HG03159 (cell line): ENCODE results near the gene KIRREL3.

Experiments
- ATAC-seq: cut with Tn5 transposase; IDR thresholded peaks from one replicate; pipeline ENCODE4 v1.9.1; 2021; ENCODE audit warnings: mild to moderate bottlenecking, moderate library complexity; ENCODE audit not compliant: unreplicated experiment

KIRREL3 gene

GRCh38 chr11:126800009-126800408, 200.6 kb downstream of the KIRREL3 start:
- ATAC-seq = no peak

GRCh38 chr11:126797457-126798169, 203.0 kb downstream of the KIRREL3 start:
- no peak for ATAC-seq

GRCh38 chr11:126793596-126793995, 207.0 kb downstream of the KIRREL3 start:
- no peak for ATAC-seq

- ATAC-seq = no peak
Measured at GRCh38 chr11:126791991-126792390, 208.6 kb downstream of the KIRREL3 start.

GRCh38 chr11:126791446-126791845, 209.1 kb downstream of the KIRREL3 start:
- no peak for ATAC-seq

- ATAC-seq = no peak
Measured at GRCh38 chr11:126790550-126791081, 210.0 kb downstream of the KIRREL3 start.

- ATAC-seq = no peak
Measured at GRCh38 chr11:126782810-126783209, 217.8 kb downstream of the KIRREL3 start.

GRCh38 chr11:126781942-126782341, 218.6 kb downstream of the KIRREL3 start:
- no peak for ATAC-seq

- no peak for ATAC-seq
Measured at GRCh38 chr11:126776119-126776518, 224.5 kb downstream of the KIRREL3 start.

GRCh38 chr11:126772267-126772666, 228.3 kb downstream of the KIRREL3 start:
- no peak for ATAC-seq

GRCh38 chr11:126768702-126769101, 231.9 kb downstream of the KIRREL3 start:
- ATAC-seq = no peak

GRCh38 chr11:126766440-126766839, 234.1 kb downstream of the KIRREL3 start:
- ATAC-seq = no peak

- ATAC-seq = no peak
Measured at GRCh38 chr11:126765196-126765595, 235.4 kb downstream of the KIRREL3 start.

- ATAC-seq = no peak
Measured at GRCh38 chr11:126764231-126764630, 236.3 kb downstream of the KIRREL3 start.

- no peak for ATAC-seq
Measured at GRCh38 chr11:126756855-126757254, 243.7 kb downstream of the KIRREL3 start.

GRCh38 chr11:126756421-126756820, 244.1 kb downstream of the KIRREL3 start:
- ATAC-seq = no peak

GRCh38 chr11:126755526-126755925, 245.0 kb downstream of the KIRREL3 start:
- no peak for ATAC-seq

- no peak for ATAC-seq
Measured at GRCh38 chr11:126754591-126755426, 245.8 kb downstream of the KIRREL3 start.

- ATAC-seq = no peak
Measured at GRCh38 chr11:126753990-126754389, 246.6 kb downstream of the KIRREL3 start.

GRCh38 chr11:126751242-126751641, 249.3 kb downstream of the KIRREL3 start:
- no peak for ATAC-seq

GRCh38 chr11:126748793-126749192, 251.8 kb downstream of the KIRREL3 start:
- ATAC-seq = no peak
